Smooth muscle cell of the coronary artery (primary cell): ENCODE results near the gene SLC25A17. TPM values are rescaled to one million over a fixed set of nuclear protein-coding genes. Genes with fewer than 3 reads are reported as not detected.

Experiments used
- total RNA-seq: library from RNA; depleted of rRNA; stranded (reverse); fragments of >200 nt; gene quantifications from 2 replicates; pipeline ENCODE4 v1.2.3, GENCODE V29; 2014; ENCODE audit warnings: low replicate concordance

The SLC25A17 gene
- total RNA-seq: 6.7 and 11.2 TPM in 2 replicates

DNA sequence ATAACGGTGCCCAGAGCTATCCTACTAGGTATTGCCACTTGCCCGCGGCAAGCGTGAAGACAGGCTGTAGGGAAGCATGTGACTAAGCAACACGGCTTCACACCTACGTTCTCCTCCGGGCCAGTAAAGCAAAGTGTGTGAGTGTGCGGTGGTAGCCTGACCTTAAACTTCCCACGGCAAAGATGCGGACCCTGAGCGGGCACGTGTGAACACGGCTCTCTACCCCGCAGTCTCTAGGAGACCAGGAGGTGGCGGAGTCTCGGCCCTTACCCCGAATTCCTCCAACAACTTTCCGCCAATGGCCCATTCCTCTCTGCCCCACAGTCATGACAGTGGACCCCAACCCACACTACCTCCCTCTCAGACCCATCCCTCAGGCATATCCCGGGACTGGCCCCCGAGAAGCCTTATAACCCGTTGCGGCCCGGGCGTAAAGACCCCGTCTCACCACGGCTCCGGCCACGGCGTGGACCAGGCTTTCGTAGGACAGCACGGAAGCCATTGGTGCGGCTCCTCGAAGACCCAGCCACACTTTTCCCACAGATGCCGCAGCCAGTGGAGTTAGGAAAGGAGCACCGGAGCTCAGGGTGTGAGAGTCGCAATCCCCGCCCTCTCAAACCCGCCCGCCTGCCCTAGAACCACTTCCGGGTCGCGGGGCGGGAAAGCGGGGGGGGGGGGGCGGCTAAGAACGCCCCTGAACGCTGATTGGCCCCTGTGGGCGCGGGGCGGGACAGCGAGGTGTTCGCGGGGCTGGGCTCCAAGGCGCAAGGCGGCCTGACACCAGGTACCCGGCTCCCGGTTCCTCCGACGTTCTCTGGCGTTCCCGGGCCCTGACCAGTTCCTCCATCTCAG is at the start of gene SLC25A17:
Gene SLC25A17, minus strand, starts transcription at position 600 of the 852 bp plus-strand sequence. Its CDS starts 98 bp downstream, at position 502.

GRCh38 chr22:40862013-40862412 is 42.9 kb upstream of the SLC25A17 start, which contains the start of gene DNAJB7:
Gene DNAJB7 (minus strand): TSS chr22:40862113. CDS start chr22:40861994, 119 bp downstream.

GRCh38 chr22:40856513-40857308 is 37.6 kb upstream of the SLC25A17 start, which contains the start of the genes ST13 and XPNPEP3:
Gene ST13 (minus strand): TSS chr22:40856639. CDS start chr22:40856540, 99 bp downstream.
Gene XPNPEP3 (plus strand): TSS chr22:40857148. CDS start chr22:40857182, 34 bp downstream.

Other genes starting within 250 kb of the SLC25A17 start
- gene MRTFA, start 182.6 kb downstream of the SLC25A17 start, total RNA-seq: 20.7 and 24.7 TPM in 2 replicates
- 0.38 and 6.1 TPM in 2 replicates for gene MCHR1, start 139.9 kb downstream of the SLC25A17 start, total RNA-seq
- gene ST13, start 37.3 kb upstream of the SLC25A17 start, total RNA-seq: 202 and 461 TPM in 2 replicates
- 3.8 and 4.6 TPM in 2 replicates for gene XPNPEP3, start 37.8 kb upstream of the SLC25A17 start, total RNA-seq
- gene DNAJB7, start 42.8 kb upstream of the SLC25A17 start, total RNA-seq: not detected in 2 replicates
- gene RBX1, start 132.0 kb upstream of the SLC25A17 start, total RNA-seq: 39.3 and 75.8 TPM in 2 replicates